NCI-H82 treated with DMSO at 0.1 percent for 48 hours (cell line): ENCODE results near the gene FURIN.
A peak's percentile ranks its signal among the peaks of the same experiment; 100 is the strongest.
"Not testable (repeated sequence)": the region's sequence is repeated elsewhere in the genome, so short reads cannot be mapped to it uniquely, and the experiment has no call there.

Experiments
- DNase-seq: peaks from one replicate; lab custom pipeline; 2025; ENCODE audit not compliant: unreplicated experiment; lab: John Stamatoyannopoulos, UW

The FURIN gene

DNA sequence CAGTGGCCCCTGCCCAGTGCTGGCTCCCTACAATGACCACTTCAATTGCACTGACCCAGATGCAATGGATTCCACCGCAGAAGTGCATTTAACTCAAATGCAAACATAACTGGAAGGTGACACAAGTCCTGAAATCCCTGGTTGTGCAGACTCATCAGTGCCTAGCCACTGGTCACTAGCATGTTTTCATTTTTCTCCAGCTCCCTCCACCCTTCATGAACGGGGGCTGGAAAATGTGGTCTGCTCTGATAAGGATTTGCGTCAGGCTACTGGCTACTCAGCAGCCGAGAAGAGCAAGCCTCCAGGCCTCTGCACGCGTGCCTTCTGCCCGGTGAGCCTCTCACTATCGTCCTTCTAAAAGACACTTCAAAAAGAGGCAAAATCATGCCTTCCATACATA is 27.4 kb upstream of the FURIN start:
- DNase-seq, result no peak

GRCh38 chr15:90844696-90845095 is 23.7 kb upstream of the FURIN start:
- no peak for DNase-seq

GRCh38 chr15:90845201-90845949 is 23.0 kb upstream of the FURIN start:
- DNase-seq, result no peak

DNA sequence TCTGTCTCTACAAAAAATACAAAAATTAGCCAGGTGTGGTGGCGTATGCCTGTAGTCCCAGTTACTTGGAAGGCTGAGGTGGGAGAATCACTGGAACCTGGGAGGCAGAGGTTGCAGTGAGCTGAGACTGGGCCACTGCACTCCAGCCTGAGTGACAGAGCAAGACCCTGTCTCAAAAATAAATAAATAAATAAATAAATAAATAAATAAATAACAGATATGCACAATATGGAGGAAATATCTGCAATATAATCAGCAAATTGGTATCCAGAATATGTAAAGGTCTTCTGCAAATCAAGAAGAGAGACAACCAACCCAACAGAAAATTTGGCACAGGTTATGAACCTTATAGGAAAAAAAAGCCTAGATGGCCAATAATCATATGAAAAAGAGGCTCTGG is 19.0 kb upstream of the FURIN start:
- DNase-seq, result not testable (repeated sequence)

- DNase-seq, result no peak
These were observed 17.3 kb upstream of the FURIN start for GRCh38 chr15:90851114-90851513.

- no peak for DNase-seq
These were observed 16.4 kb upstream of the FURIN start for GRCh38 chr15:90851940-90852339.

GRCh38 chr15:90855139-90855538 is 13.2 kb upstream of the FURIN start:
- no peak for DNase-seq

DNA sequence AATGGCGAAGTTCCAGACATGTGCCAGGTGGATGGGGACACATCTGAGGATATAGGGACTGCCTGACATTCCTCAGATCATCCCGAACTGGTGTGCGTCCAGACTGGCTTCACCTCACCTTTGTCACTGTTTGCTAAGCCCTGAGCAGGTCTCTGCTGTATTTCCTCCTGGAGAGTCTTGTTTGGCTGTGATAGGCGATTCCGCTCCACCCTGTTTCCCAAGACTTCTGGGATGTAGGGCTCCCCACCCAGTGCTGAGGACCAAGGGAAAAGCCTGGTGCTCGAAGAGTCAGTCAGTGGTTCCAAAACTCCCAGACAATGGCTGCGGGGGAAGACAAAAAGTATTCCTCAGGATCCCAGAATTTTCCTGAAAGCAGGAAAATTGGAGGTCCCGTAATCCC is 11.1 kb upstream of the FURIN start:
- no peak for DNase-seq

DNA sequence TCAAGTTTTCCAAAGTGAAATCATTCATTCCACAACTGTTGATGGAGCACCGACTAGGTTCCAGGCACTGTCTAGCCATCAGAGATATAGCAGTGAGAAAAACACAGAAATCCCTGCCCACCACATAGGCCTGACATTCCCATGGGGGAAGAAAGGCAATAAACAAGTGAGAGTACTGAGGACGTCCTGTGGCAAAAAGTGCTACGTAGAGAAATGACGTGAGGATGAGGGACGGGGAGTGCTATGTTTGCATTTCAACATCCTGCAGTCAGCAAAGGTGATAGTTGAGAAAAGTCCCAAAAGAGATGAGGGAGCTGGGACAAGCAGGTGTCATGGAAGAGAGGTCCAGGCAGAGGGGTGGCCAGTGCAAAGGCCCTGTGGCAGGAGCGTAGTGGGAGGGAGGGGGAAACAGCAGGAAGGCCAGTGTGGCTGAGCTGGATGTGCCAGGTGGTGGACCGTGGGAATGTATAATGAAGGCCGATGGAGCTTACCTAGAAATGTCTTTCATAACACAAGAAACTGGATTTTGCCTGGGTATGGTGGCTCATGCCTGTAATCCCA is 10.4 kb upstream of the FURIN start:
- no peak for DNase-seq

- no peak for DNase-seq
These were observed 8.9 kb upstream of the FURIN start for GRCh38 chr15:90859234-90860131.

- DNase-seq, result no peak
These were observed 7.9 kb upstream of the FURIN start for GRCh38 chr15:90860450-90860849.

- DNase-seq, result no peak
These were observed 7.3 kb upstream of the FURIN start for GRCh38 chr15:90860942-90861675.

DNA sequence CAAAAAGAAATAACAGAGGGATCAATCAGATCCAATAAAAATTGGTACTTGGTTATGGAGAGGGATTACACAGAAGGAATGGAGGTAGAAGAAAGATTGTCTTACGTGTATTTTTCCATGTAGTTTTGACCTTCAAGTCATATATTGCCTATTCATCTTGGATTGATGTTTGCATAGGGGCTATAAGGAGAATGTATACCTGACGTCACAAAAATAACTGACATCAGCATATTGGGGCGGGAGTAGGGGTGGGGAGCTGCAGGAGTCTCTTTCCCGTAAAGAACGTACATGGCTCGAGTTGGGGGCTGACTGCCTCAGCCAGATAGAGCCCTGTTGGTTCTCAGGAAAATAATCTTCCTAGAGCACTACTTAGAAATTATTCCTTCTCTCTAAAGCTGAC is 5.9 kb upstream of the FURIN start:
- DNase-seq, result no peak

DNA sequence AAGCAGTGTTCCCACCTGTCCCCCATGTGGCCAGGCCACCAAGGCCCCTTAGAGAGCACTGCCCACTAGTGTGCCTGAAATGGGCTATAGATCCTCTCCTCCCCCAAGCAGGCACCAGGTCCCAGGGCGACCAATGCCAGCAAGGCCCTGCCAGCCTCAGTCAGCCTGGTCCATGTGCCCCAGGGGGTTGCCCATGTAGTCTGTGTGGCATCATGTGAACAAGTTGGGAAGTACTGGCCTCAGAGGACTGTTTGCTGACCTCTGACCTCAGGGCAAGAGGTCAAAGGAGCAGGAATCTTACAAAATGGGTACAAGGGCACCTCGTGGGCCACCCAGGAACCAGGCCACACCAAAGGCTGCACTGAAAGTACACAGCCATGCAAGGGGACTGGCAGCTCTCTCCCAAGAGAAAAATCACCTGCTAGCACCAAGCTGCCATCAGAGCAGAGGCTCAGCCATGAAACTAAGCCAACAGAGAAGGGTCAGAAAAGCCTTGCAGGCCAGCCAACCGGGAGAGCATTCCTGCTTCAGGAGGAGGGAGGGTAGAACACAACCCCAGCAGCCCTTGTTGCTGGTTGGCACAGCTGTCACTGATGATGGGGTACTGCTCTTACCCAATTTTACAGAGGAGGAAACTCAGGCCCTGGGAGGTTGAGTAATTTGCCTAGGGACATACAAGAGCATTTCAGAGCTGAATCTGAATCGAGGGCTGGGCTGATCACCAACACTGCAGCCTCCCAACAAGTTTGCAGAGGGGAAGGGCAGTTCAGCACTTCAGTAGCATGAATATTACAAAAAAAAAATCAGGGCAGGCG is 5.2 kb upstream of the FURIN start:
- no peak for DNase-seq

- no peak for DNase-seq
These were observed 4.4 kb upstream of the FURIN start for GRCh38 chr15:90863987-90864386.

GRCh38 chr15:90864507-90864906 is 3.9 kb upstream of the FURIN start:
- no peak for DNase-seq

- DNase-seq, result no peak
These were observed 2.7 kb upstream of the FURIN start for GRCh38 chr15:90865702-90866101.

- DNase-seq, result peak; percentile 45
These were observed 2.1 kb upstream of the FURIN start for GRCh38 chr15:90866161-90866715.

GRCh38 chr15:90866800-90867199 is 1.6 kb upstream of the FURIN start:
- no peak for DNase-seq

GRCh38 chr15:90869140-90869541 is 753 bp downstream of the FURIN start:
- no peak for DNase-seq
